GM18517 (cell line): ENCODE measurements around the gene PHLDA2.
"Not testable (repeated sequence)": the region's sequence is repeated elsewhere in the genome, so short reads cannot be mapped to it uniquely, and the experiment has no call there.

Experiments used
- ATAC-seq: cut with Tn5 transposase; IDR thresholded peaks from one replicate; pipeline ENCODE4 v1.9.1; 2021; ENCODE audit warnings: mild to moderate bottlenecking, moderate library complexity; ENCODE audit not compliant: unreplicated experiment

Gene PHLDA2

DNA sequence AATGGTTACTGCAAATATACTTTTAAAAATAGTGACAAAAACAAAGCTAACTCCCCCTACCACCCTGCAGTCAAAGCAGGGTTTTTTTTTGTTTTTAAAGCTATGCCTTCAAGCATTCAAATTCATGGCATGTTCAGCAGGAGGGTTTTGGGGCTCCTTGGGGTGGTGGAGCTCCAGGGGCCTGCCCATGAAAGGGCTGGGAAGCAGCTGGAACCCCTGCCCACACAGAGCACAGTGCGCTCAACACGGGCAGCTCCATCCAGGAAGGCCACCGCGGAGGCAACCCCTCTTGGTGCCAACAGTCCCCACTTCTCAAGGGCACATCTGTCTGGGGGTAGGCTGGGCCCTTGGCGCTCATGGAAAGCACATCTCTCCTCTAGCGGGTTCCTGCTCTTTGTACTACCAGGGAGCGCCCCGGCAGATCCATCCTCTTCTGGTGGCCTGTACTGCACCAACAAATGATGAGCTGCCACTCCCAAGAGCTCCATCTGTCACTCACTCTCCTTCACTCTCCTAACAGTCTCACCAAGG, 16.6 kb upstream of the PHLDA2 start:
- ATAC-seq, result no peak

DNA sequence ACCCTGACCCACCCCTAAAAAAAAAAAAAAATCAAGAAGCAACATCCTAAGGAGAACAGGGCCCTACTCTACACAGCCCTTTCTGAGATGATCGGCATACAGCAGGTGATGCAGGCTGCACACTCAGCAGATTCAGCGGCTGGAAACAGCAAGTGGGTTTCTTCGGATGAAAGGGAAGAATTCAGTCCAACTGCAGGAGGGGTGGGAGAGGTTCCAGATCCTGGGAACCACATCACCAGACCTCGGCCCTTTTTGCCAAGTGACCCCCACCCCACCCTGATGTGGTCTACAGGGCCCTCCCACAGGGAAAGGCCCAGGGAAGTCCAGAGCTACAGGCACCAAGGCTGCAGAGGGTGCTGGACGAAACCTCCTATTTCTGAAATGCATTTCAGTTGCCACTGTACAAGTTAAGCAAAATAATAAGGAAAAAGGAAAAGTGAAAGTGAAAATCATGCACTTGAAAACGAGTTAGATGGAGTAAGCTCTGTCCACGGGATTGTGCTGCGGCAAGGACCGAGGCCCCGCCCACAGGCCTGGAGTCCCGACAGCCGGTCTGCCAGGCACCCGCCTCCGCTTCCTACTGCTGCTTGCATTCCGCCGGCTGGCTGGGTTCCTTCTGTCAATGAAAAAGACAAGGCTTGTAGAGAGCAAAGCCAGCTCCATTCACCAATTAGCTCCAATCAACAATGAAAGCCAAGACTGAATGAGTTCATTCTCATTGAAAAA, 16.0 kb upstream of the PHLDA2 start:
- no peak for ATAC-seq

DNA sequence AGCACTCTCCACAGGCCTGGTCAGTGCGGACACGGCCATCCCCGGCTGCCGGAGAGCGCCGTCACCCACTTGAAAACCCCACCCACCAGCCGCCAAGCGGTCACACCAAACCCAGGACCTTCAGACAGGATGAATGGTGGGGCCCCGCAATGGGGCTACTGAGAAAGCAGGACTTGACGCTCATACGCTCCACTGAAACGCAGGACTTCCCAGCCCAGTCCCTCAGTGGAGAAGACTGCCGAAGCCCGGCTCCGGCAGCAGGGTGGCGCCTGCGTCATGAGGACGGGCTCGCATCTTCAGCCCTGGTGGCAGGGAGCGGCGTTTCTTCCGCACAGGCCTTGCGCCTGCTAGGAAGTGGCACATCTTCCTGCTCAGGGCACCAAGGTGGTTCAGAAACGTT, 15.3 kb upstream of the PHLDA2 start:
- ATAC-seq, result no peak

DNA sequence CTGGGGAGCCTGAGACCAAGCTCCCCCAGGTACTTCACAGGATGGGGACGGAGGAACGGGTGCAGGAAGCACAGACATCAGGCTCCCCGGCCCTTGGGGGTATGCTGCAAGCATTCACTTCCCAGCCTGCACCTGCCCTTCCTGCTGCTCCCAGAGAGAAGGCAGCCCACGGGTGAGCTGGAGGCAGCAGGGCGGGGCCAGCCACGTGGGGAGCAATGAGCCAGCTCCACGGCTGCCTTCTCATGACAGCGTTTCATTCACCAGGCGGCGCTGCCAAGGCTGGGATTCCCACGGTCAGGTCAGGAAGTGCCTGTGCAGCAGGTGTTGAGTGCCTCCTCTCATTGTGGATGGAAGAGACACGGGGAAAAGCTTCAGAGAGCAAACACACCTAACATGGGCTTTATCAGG, 14.5 kb upstream of the PHLDA2 start:
- no peak for ATAC-seq

DNA sequence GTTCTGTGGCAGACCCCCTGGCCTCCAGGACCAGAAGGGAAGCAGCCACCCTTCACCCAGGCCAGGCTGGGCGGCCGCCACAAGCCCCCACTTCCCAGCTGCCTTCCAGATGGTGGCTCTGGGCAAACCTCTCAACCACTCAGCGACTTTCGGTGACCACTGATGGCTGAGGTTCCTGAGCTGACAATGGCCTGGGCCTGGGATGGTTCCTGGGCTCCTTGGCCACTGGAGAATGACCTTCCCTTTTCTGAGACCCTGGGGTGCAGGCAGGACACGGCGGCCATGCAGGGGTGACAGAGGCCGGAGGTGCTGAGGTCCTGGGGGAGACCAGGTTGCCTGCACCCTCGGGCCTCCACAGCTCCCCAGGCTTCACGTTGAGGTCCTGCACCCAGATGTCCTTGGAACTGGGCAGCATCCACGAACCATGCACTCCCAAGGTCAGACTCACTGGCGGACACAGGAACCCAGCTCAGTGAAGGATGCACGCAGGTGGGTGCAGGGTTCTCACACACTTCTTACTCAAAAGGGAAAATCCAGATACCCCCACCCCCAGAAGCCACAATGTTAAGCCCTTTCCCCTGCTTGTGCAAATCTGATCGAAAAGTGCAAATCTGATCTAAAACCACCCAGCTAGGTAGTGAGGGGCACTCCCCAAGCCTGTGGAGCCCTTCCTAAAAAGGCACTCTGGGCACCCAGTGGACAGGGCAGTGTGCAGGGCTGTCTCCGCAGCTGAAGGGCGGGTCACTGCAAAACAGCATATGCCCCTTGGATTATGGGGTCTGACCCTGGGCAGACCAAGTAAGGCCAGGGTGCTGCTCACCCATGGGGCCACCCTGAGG, 13.9 kb upstream of the PHLDA2 start:
- no peak for ATAC-seq

DNA sequence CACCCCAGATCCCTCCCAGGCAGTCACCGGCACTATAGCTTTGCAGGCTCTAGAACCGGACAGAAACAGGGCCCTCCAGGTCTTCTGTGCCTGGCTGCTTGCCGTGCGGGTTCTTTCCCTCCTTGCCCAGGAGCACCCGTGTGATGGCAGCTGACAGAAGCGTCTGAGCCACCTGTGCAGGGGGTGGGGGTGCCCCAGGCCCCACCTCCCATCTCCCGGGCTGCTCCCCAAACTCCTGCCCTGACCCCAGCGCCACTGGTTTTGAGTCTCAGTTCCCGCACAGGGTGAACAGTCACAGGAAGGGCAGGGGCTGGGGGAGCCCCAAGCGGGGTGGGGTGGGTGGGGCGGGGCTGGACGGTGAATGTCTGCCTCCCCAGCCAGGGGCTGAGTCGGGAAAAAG, 13.2 kb upstream of the PHLDA2 start:
- no peak for ATAC-seq

DNA sequence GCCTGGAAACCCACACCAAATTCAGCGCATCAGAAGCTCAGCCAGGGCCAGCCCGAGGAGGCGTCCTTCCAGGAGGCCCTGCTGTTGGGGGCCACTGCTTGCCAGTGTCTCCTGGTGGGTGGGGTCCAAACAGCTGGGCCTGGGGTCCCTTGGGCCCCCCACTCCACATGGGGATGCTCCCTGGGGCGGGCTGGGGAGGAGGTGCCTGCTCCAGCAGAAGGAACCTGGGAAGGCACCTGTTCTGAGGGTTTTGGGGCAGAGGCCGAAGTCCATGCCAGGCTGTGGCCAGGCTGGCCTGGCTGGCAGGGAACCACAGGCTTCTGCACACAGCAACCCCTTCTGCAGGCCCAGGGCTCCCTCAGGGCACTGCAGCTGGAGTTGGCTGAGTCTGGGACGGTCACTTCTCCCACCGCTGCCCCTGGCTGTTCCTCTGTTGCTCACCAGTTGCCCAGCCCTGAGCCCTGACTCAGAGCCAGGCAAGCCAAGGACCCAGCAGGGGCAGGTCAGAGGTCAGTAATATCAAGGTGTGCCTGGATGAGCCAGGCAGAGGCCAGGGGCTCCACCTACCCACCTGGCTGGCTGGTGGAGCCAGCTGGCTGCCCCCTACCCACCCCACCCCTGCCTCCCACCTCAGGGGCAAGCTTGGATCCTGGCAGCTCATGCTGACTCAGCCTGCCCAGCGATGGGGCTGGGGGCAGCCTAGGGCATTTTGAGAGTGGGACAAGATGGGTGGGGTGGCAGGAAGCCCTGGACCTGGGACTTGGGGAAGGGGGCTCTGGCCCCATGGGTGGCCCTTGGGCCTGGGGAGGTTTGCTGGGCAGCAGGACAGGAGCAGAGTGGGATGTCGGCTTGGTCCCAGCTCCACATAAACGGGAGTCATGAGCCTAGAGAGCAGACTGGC, 12.0 kb upstream of the PHLDA2 start:
- ATAC-seq, result no peak

DNA sequence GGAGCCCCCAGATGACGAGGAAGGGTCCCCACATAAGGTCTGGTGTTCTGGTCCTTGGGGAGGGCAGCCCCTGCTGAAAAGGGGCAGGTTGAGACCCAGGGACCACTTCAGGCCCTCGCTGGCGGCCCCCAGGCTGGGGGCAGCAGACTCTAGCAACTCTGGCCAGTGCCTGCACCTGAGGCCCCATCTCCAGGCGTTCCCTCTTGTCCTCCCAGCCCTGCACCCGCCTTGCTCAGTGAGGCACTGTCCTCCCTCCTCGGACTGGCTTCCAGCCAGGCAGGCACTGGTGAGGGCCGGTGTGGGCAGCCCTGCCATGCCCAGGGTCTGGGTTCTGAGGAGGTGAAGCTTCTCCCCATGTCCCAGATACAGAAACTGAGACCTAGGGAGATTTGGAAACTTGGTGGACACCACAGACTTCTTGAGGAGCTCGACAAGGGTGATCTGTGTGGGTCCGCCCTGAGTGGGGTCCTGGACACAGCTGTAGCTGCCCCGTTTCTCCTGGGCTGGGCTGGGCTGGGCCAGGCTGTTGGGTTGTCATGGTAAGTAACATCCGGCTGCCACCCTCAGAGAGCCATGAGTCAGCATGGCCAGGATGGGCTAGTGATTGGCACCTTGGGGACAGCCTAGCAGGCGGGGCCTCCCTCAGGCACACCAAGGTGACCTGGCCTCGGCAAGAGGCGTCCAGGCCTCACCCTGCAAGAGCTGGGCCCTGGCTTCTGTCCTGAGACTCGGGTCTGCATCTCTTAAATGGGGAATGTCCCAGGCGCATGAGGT, 11.1 kb upstream of the PHLDA2 start:
- ATAC-seq, result no peak

DNA sequence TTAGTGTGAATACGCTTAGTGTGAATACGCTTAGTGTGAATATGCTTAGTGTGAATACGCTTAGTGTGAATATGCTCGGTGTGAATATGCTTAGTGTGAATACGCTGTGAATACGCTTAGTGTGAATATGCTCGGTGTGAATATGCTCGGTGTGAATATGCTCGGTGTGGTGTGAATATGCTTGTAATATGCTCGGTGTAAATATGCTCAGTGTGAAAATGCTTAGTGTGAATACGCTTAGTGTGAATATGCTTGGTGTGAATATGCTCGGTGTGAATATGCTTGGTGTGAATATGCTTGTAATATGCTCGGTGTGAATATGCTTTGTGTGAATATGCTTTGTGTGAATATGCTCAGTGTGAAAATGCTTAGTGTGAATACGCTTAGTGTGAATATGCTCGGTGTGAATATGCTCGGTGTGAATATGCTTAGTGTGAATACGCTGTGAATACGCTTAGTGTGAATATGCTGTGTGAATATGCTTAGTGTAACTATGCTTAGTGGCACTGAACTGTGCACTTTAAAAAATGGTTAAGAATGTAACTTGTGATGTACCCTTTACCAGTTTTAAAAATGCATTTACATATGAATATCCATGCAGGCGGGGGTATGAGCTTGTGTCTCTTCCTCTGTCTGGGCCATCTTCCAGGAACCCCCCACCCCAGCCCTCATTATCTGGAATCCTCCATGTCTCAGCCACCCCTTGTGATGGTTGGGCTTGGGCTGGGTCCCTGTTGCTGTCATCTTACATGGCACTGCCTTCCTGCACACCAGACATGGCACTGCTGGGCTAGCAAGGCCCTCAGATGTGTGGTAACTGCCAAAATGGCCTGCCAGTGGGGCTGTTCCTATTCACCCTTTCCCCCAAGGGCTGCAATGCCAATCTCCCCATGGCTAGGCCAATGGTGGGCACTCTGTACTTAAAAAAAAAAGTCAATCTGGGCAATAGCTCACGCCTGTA, 9.5 kb upstream of the PHLDA2 start:
- not testable (repeated sequence) for ATAC-seq

DNA sequence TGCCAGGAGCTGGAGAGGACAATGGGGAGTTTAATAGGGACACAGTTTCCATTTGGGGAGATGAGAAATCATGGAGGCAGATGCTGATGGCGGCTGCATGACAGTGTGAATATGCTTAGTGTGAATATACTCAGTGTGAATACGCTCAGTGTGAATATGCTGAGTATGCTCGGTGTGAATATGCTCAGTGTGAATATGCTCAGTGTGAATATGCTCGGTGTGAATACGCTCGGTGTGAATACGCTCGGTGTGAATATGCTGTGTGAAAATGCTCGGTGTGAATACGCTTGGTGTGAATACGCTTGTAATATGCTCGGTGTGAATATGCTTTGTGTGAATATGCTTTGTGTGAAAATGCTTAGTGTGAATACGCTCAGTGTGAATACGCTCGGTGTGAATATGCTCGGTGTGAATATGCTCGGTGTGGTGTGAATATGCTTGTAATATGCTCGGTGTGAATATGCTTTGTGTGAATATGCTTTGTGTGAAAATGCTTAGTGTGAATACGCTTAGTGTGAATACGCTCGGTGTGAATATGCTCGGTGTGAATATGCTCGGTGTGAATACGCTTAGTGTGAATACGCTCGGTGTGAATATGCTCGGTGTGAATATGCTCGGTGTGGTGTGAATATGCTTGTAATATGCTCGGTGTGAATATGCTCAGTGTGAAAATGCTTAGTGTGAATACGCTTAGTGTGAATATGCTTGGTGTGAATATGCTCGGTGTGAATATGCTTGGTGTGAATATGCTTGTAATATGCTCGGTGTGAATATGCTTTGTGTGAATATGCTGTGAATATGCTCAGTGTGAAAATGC, 8.6 kb upstream of the PHLDA2 start:
- ATAC-seq, result not testable (repeated sequence)

DNA sequence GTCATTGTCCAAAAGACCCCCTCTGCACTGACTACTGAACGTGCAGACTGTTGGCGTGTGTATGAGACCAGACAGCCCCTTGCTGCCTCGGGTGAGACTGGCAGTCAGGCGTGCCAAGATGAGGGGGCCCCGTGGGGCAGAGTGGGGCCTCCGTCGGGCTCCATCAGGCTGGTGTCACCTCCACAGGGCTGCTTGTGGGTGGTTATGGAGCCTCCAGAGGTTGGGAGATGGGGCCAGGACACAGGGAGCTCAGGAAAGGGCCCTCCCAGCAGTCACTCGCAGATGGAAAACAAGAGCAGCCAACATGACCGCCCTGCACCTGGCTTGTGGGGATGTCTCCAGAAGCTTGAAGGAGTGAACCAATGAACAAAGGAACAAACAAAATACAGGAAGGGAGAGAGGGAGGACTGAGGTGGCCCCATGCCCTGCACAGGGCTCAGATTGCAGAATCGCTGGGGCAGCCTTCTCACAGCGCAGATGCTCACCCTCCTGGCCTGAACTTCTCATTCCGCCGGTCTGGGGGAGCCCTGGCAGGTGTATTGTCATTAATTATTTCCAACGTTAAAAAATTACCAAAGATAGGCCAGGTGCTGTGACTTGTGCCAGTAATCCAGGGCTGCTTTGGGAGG, 5.5 kb upstream of the PHLDA2 start:
- ATAC-seq, result no peak

DNA sequence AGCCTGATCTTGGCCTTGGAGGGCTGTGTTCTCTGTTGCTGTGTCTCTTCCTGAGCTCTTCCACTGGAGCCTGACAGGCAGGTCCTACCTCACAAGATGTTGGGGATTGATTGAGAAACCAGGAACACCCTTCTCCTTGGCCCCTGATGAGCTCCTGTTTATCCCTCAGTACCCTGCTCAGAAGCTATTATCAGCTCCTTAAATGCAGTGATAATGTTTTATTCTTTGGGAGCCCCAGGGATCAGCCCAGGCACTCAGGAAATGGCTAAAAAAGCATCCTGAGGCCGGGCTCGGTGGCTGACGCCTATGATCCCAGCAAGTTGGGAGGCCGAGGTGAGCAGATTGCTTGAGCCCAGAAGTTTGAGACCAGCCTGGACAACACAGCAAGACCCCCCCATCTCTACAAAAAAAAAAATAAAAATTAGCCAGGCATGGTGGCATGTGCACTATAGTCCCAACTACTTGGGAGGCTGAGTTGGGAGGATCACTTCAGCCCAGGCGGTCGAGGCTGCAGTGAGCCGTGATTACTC, 4.9 kb upstream of the PHLDA2 start:
- ATAC-seq, result no peak

DNA sequence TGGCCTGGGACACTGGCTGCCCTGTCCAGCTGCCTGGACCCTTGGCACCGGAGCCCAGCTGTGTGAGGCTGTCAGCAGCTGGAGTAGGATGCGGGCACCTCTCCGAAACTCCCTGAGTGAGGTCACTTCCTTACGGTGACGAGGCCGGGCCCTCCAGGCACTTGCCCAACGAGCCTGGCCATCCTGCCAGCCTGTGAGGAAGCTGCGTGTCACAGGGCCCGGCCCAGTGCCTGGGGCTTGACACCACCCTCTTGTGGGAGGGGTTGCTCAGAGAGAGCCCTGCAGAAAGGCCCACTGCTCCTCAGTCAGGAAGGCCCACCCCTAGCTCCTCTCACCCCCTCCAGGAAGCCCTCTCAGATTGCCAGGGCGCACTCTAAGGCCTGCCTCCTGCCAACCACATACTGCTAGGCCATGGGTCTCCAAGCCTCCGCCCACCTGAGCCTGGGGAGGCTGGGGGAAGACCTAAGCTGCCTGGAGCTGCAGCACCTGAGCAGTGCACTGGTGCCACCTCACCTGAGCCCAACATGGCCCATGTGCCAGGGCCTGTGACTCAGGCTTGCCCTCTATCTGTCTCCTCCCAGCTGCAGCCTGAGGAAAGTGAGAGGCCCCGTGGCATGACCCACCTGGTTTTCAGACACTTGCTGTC, 4.3 kb upstream of the PHLDA2 start:
- ATAC-seq, result no peak

DNA sequence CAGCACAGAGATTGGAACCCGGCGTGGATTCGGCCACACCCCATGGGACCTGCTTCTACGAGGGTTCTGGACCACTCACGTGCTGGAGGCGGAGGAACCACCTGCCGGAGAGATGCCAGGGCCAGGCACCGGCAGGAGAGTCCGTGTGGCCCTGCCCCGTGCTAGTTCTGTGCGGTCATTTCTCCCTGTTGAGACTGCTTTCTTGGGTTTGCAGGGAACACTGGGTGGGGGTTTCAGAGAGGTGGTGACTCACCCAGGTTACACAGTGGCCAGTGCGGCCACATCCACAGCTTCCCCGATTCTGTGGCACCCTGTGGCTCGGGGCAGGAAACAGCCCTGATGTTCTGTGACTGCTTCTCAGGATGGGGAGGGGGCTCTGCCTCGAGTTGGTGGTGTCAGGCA, 3.6 kb upstream of the PHLDA2 start:
- no peak for ATAC-seq

DNA sequence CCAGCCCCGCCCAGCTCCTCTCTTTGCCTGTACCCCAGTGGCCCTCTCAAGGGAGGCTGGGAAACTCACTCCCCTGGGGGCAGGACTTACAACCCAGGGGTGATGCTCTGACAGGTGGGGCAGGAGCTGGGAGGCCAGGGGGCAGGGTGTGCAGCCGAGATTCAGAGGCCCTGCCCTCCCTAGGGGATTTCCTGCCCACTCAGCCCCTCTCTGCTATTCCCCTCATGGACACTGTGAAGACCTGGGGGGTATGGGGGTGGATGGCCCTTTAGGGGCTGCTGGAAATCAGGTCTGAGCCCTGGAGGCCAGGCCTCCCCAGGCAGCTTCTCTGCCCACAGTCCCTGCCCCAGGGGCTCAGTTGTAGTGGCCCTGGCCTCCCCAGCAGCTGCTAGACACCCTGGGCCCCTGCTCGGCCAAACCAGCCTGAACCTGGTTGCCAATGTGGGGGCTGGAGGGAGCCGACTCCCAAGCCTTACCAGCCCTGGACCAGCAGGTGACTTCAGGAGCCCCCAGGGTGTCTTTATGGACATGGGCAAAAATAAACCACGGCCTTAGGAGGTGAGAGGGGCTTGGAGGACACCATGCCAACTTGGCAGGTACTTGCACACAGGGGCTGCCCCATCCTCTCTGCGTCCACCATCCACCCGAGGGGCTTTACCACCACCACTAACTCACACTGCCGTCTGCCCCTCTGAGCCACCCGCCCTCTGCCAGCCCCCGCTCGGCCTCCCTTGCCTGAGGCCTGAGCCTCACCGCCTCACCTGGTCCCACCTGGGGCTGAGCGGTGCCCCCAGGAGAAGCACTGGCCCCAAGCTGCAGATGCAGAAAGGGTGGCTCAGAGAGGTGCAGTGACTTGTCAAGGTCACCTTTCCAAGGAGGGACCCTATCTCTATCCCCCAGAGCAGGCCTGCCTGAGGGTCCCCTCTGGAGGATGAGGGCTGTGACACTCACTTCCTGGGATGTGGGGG, 2.8 kb upstream of the PHLDA2 start:
- ATAC-seq, result no peak

DNA sequence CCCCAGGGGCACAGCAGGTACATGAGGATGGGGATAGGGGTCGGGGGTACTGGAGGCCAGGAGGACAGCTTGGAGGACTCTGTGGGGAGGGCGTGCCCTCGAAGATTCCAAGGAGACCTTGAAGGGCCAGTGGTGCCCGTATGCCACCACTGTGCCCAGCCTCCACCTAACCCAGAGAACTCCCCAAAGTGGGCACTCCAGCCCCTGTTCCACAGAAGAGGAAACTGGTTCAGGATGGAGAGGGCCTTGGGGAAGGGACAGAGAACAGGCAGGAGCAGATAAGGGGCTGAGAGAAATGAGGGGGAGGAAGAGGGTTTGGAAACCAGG, 2.2 kb upstream of the PHLDA2 start:
- no peak for ATAC-seq
